GM12892 (cell line): ENCODE data around the gene SDF2L1.

ENCODE experiments used
- POLR2A ChIP-seq: IDR thresholded peaks from 2 replicates; pipeline ENCODE4 v1.6.1; 2011; ENCODE audit warnings: low read depth, low read length, control low read depth
- POLR2AphosphoS5 ChIP-seq: IDR thresholded peaks from 2 replicates; pipeline ENCODE4 v1.6.1; 2011; ENCODE audit warnings: low read depth, low read length, control low read depth

DNA sequence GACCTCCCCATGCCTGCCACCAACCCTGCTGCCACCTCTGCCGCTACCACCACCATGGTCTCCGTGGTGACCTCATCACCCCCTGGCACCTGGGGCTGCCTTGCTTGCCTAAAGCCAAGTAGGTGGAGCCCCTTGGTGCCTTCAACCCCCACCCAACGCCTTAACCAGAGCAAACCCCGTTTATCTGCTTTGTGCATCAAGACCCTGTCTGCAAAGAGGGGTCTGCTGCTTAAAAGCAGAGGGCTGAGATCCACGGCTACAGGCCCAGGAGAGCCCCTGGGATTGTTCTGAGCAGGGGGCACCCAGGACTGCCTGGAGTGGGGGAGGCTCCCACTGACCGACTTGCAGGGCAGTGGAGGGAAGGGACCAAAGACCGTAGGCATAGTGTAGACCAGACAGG lies 18.8 kb downstream of the SDF2L1 start:
- TF ChIP-seq POLR2A = no peak
- no peak for TF ChIP-seq POLR2AphosphoS5
